ENCODE measurements around the gene INPPL1.

Gene INPPL1

DNA sequence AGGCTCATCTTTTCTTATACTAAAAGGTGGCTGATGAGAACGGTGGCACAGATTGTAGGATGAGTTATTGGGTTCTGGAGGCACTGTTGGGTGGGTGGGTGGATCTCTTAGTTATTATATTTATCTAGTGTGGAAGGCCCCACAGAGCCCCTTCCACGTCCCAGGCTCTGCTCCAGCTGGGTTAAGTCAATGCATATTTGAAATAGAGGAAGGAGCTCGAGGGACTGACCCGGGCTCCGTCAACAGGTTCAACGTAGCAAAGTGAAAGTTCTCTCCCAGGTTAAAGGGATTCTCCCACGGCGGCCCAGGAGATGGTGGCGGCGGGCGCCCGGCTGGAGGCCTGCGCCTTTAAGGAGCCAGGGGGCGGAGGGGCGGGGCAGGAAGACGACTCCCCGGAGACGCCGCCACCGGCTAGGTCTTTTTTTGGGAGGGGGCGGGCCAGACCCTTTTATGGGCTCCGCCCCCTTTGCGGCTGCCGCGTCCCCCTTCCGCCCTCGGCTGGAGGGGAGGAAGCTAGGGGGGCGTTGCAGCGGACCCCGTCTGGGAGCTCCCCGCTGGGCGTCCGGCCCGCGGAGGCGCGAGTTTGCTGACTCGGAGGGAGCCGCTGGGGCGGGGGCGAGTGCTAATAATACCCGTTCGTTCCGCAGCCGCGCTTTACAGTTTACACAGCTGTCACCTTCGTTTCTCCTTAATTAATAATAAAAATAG is 1.5 kb upstream of the INPPL1 start:
- no peak for TF ChIP-seq EZH2 (IDR thresholded peaks at IDR 0.05; ENCODE audit: borderline replicate concordance, low read depth, low read length, severe bottlenecking)
- TF ChIP-seq, protein P1, sequence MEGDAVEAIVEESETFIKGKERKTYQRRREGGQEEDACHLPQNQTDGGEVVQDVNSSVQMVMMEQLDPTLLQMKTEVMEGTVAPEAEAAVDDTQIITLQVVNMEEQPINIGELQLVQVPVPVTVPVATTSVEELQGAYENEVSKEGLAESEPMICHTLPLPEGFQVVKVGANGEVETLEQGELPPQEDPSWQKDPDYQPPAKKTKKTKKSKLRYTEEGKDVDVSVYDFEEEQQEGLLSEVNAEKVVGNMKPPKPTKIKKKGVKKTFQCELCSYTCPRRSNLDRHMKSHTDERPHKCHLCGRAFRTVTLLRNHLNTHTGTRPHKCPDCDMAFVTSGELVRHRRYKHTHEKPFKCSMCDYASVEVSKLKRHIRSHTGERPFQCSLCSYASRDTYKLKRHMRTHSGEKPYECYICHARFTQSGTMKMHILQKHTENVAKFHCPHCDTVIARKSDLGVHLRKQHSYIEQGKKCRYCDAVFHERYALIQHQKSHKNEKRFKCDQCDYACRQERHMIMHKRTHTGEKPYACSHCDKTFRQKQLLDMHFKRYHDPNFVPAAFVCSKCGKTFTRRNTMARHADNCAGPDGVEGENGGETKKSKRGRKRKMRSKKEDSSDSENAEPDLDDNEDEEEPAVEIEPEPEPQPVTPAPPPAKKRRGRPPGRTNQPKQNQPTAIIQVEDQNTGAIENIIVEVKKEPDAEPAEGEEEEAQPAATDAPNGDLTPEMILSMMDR (IDR thresholded peaks at IDR 0.05; ENCODE audit: borderline replicate concordance, extremely low read depth, low read length, poor library complexity, severe bottlenecking) = no peak
- DNase-seq (peak; percentile 97), ATAC-seq (ENCODE audit: insufficient read depth, low read depth) (peak; percentile 84)
- peak overlapping the region; percentile 99 for H3K4me2 ChIP-seq (ENCODE audit: insufficient read depth, low read length)
- H3K79me2 ChIP-seq (ENCODE audit: insufficient read depth, low read length) = peaks cover 38% of the 10 kb centered on the region
- peak overlapping the region; percentile 92 for H3K9ac ChIP-seq (ENCODE audit: low read depth, low read length)
- peak overlapping the region; percentile 96 for H2AFZ ChIP-seq (ENCODE audit: low read depth, low read length)
- H3K4me3 ChIP-seq (ENCODE audit: low read depth in 1 of 2, low read length in 2 of 2) = peak overlapping the region; percentile 95 to 96
- H3K4me1 ChIP-seq (ENCODE audit: insufficient read depth, low read length) = peaks cover 29% of the 10 kb centered on the region
- no peaks in the 10 kb centered on the region for H3K9me3 ChIP-seq (ENCODE audit: insufficient read depth, low read length, severe bottlenecking)
- H3K27me3 ChIP-seq (ENCODE audit: insufficient read depth, low read length, poor library complexity) = peaks cover 10% of the 10 kb centered on the region
- H4K20me1 ChIP-seq (ENCODE audit: insufficient read depth, low read length) = peaks cover 7% of the 10 kb centered on the region; the same call in 1 of the 2 replicates
- H3K36me3 ChIP-seq (ENCODE audit: insufficient read depth, low read length) = peaks cover 18% of the 10 kb centered on the region
- H3K27ac ChIP-seq (ENCODE audit: low read length) = peak overlapping the region; percentile 97

DNA sequence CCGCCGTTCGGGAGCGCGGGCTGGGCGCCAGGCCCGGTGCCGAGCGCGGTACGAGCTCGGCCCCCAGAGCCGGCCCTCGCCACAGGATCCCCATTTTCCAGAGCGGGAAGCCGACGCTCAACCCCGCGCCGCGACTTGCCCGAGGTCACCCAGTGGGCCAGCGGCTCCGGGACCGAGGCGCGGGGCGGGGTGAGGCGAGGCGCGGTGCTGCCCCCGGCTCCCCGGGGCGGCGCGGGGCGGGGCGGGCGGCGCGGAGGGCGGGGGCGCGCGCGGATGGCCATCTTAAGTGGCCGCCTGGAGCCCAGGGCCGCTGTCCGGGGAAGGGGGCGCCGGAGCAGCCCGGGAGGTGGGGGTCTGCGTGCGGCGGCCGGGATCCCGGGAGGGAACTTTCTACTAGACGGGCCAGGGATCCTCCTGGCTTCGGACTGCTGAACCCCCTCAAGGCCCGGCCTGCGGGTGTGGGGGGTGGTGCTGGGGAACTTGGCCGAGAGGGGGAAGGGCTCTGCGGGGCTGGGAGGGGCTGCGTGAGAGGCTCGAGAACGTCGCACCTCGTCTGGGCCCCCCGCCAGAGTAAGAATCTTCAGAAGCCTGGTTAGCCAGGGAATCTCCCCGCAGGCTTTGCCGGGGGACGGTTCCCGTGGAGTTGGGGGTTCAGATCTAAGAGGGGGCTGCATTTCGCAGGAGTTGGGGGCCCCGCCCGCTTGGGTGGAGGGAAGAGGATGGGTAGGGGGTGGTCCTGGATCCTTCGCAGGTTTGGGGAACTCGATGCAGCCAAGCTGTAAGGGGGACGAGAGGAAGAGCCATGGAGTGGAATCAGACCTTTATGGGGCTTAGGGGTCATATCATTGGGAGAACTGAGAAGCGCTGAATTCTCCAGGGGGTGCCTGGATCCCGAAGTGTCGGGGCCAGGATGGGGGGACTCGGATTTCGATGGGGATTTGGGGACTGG is 678 bp upstream of the INPPL1 start:
- Histone ChIP-seq H3K27me3 (ENCODE audit: insufficient read depth, low read length, poor library complexity) (peaks cover 2% of the 10 kb centered on the region), H3K36me3 (ENCODE audit: insufficient read depth, low read length) (peaks cover 26% of the 10 kb centered on the region), H3K79me2 (ENCODE audit: insufficient read depth, low read length) (peaks cover 38% of the 10 kb centered on the region), H2AFZ (ENCODE audit: low read depth, low read length) (peak overlapping the region; percentile 86), H3K4me3 (ENCODE audit: low read depth in 1 of 2, low read length in 2 of 2) (peak overlapping the region; percentile 95 to 96), H3K27ac (ENCODE audit: low read length) (peak overlapping the region; percentile 89), H4K20me1 (ENCODE audit: insufficient read depth, low read length) (peaks cover 9% of the 10 kb centered on the region; the same call in 1 of the 2 replicates), H3K9ac (ENCODE audit: low read depth, low read length) (peak overlapping the region; percentile 92), H3K9me3 (ENCODE audit: insufficient read depth, low read length, severe bottlenecking) (no peaks in the 10 kb centered on the region), H3K4me1 (ENCODE audit: insufficient read depth, low read length) (peaks cover 29% of the 10 kb centered on the region), H3K4me2 (ENCODE audit: insufficient read depth, low read length) (peak overlapping the region; percentile 99)
- no peak for TF ChIP-seq EZH2 (IDR thresholded peaks at IDR 0.05; ENCODE audit: borderline replicate concordance, low read depth, low read length, severe bottlenecking)
- TF ChIP-seq, protein P1 (IDR thresholded peaks at IDR 0.05; ENCODE audit: borderline replicate concordance, extremely low read depth, low read length, poor library complexity, severe bottlenecking) = no peak
- DNase-seq = peak; percentile 66
- peak; percentile 49 for ATAC-seq (ENCODE audit: insufficient read depth, low read depth)

DNA sequence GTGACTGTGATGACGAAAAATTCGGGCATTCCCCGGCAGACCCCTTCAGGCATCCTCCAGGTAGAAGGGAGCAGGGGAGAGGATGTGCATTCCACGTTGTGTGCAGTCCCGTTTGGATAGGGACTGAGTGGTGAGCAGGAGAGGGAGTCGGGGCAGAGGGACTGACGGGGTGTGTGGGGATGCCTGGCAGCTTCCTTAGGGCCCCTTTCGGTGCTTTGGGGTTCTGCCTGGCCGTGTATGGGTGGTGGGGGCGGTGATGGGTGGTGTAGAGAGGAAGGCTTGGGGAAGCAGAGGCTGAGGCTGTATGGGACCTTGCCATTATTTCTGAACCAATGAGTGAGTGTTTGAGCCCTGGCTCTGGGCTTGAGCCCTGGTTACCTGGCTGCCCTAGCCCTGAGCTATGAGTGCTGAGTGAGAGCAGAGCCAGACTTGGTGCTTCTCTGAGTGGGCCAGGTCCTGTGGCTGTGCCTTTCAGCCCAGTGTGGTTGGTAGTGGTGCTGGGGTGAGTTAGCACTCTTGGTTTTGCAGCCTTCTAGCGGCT is 914 bp downstream of the INPPL1 start:
- DNase-seq (peak; percentile 35), ATAC-seq (ENCODE audit: insufficient read depth, low read depth) (peak; percentile 2; the same call in 1 of the 3 replicates)
- Histone ChIP-seq H3K9me3 (ENCODE audit: insufficient read depth, low read length, severe bottlenecking) (no peaks in the 10 kb centered on the region), H3K36me3 (ENCODE audit: insufficient read depth, low read length) (peaks cover 42% of the 10 kb centered on the region), H2AFZ (ENCODE audit: low read depth, low read length) (peak overlapping the region; percentile 86), H3K27ac (ENCODE audit: low read length) (peak overlapping the region; percentile 89), H3K4me1 (ENCODE audit: insufficient read depth, low read length) (peaks cover 29% of the 10 kb centered on the region), H3K79me2 (ENCODE audit: insufficient read depth, low read length) (peaks cover 38% of the 10 kb centered on the region), H3K4me3 (ENCODE audit: low read depth in 1 of 2, low read length in 2 of 2) (peak overlapping the region; percentile 95 to 96; a peak in 3 of 4 replicates), H3K27me3 (ENCODE audit: insufficient read depth, low read length, poor library complexity) (no peaks in the 10 kb centered on the region), H3K4me2 (ENCODE audit: insufficient read depth, low read length) (peak overlapping the region; percentile 99), H4K20me1 (ENCODE audit: insufficient read depth, low read length) (peaks cover 22% of the 10 kb centered on the region), H3K9ac (ENCODE audit: low read depth, low read length) (peak overlapping the region; percentile 92)
- no peak for TF ChIP-seq EZH2 (IDR thresholded peaks at IDR 0.05; ENCODE audit: borderline replicate concordance, low read depth, low read length, severe bottlenecking)
- TF ChIP-seq, protein P1 (IDR thresholded peaks at IDR 0.05; ENCODE audit: borderline replicate concordance, extremely low read depth, low read length, poor library complexity, severe bottlenecking) = no peak
